IPS-11a (cell line): ENCODE data around the gene SLC22A23.

Experiments
- H3K4me3 ChIP-seq: one replicate; pipeline ENCODE4 v1.5.1; 2013; ENCODE audit warnings: low read depth, low read length, control low read depth

SLC22A23 gene

DNA sequence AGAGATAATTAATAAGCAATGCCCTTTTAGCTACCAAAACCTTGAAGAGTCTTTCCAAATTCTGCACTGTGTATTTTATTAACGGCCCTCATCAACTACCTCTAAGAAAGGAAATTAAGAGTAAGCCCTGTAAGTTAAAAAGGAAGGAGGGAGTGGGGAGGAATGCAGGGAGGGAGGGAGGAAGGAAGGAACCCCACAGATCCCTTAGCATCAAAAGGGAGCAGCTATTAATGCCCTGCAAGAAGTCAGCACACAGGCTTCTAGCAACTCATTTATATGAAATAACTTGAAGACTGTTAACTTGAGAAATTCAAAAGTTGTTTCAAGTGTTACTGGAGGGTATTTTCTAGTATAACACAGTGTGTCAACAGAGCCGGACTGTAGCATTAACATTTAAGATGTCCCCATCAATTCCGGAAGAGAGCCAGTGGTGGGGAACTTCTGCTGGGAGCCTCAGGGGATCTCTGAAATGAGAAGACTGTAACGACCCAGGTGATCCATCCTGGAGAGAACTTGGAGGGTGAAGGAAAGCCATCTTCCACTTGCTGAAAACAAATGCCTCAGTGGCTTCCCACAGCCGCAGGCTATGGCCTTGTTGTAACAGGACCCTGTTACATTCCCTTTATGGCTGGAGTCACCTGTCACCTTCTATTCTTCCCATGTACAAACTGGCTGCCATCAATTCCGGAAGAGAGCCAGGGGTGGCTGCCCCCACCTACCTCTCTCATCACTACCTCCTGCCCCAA lies 33.2 kb downstream of the SLC22A23 start:
- H3K4me3 ChIP-seq, result no peak overlapping the region

DNA sequence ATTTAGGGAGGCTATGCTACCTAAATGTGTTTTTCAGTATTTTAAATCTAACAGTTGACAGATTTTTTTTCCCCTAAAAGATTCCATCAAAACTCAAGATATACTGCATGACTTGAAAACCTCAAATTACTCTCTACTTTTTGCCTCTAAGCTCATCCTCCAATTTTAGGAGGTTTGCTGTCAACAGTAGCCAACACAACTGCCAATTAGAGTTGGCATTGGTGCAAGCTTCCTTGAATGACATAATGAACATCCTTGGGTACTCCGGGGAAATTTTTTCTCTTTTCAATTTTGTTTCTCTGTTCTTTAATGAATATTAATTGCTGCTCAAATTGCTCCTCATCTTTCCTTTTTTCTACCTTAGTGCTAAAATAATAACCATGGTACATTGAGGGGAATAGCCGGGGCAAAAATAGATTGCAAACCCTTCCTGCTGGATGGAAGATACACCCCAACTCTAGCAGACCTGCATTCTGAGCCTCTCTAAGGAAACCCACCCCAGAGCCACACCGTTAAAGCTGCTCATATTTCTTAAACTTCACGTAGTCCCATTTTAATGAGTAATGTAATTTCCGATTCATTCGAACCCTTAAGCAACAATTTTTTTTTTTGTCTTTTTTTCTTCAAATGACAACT lies 34.3 kb downstream of the SLC22A23 start:
- H3K4me3 ChIP-seq, result no peak overlapping the region

DNA sequence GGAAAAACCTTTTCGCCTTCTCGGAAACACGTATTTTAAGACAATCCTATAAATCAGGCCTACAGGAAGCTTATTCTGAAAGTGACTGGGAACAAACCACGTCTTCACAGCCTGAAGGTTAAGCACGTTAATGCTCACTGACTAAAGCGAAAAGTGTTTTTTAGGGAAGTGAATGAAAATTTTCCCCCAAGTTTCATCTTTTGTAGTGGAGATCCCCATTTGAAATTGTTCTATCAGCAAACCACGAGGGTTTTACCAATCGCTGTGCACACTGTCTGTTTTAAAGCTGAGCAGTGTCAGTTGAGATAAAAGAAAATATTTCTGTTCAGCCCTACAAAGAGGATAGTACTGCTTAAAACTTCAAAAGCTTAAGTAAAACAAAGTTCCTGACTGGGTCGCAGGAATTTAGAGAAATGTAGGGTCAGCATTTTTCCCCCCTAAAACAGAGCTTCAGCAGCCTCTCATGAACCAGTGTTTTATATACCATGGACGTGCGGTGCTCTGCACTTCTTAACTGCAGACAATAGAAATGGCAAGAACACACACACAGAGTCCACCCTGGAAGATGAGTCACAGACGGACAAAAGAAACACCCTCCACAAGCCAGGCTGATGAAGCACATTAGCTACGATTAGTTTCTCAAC lies 34.9 kb downstream of the SLC22A23 start:
- no peak overlapping the region for H3K4me3 ChIP-seq

DNA sequence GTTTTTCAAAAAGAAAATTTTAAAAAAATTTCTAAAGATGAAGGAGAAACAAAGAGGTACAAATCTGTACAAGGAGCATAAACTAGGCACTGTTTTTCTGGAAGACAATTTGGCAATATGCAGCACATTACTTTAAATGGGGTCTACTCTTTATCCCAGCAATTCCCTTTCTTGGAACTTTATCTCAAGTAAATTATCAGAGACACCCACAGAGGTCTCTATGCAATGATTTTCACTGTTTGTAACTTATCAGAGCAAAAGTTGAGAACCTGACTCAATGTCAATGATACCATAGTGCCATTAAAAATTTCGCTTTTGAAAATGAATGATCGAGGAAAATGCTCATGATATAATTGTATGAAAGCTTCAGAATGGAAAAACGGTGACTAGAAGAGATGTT lies 35.7 kb downstream of the SLC22A23 start:
- no peak overlapping the region for H3K4me3 ChIP-seq

DNA sequence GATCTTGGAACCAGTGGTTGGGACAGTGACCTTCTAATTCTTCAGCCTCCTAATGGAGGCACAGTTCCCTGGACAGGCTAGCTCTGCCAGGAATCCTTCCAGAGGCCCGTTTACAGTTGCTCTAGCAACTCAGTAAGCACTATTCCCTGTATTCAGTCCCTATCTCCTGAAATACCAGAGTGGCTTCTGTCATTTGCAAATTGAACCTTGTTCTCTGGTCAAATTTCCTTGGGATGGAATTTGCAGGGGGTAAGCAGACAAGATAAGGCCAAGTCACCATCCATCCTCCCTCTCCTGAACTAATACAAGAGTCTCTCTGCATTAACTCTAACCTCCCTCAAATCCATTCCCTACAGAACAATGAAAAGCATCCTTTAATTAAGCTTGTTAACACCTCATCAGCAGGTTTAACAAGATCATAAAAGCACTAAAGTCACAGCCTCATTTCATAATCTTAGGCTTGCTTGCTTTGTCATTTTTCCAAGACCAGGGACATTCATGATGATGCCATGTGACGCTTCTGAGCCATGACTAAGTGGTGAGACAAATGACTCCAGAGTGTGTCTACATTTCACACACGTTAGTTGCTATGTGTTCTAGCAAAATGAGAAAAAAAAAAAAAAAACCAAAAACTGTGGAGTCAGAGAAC lies 37.1 kb downstream of the SLC22A23 start:
- no peak overlapping the region for H3K4me3 ChIP-seq

DNA sequence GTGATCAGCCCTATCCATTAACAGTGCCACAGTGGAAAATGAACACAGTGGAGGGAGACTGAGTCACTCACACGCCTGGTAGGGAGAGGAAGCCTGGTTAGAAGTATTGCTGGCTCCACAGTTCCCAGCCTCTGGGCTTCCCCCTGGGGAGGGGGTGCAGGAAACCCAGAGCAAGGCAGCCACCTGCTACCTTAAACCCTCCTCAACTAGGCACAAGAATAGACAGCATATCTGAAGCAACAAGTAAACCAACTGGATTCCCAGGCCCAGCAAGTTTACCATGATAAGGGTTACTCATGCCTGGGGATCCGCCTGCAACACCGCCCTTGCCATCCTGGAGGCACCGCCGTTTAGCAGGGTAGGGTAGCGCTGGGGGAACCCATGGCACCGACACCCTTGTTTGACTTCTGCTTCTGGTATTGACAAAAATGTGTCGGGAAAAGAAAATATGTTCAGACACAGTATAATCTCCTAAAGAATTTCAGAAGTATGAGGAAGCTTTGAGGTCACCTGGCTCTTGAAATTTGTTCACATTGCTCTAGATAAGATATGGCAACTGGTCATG lies 38.3 kb downstream of the SLC22A23 start:
- no peak overlapping the region for H3K4me3 ChIP-seq

DNA sequence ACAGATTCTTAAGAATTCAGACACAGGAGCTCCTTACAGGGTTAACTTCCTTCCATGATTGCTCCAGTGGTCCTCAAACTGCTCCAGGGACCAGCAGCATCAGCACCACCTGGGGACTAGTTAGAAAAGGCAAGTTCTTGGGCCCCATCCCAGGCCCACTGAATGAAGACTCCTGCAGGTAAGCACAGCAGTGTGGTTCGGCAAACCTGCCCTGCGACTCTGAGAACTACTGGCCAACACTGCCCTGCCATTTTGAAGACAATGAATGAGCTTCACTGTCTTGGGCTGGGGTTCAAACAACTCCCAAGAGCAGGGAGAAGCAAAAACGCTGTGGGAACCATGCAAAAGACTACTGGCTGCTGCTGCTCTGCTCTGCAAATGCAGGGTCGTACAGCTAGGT lies 39.4 kb downstream of the SLC22A23 start:
- H3K4me3 ChIP-seq, result no peak overlapping the region

DNA sequence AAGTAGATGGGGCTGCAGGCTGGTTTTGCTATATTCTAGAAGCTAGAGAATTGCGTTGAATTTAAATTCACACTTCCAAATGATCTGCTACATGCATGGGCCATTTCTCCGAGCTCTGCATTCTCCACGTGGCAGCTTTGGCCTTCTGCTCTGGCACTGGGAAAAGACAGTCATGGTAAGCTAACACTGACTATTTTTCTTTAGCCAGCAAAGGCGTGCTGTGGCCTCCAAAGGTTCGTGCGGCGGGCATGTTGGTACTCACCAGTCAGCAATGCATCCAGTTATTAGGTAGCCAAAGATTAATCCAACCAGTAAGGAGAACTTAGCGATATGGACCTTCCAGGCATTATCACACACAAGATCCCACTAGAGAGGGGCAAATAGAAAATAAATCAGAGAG lies 41.4 kb downstream of the SLC22A23 start:
- H3K4me3 ChIP-seq, result no peak overlapping the region

DNA sequence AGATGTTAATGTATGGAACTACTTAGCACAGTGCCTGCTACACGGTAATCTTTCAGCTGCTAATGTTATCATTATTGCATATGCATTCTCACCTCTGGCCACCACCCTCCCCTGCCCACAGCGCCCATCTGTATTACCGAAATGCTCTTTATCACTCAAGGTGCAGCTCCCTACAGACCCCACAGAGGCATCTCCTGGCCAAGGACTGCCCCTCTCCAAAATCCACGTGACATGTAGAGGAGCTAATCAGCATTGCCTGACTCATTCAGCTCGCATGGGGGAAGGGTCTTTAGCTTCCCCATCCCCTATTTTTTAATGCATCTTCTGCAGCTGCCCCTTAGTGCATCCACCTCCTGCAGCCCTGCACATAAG lies 41.8 kb downstream of the SLC22A23 start:
- H3K4me3 ChIP-seq, result no peak overlapping the region

DNA sequence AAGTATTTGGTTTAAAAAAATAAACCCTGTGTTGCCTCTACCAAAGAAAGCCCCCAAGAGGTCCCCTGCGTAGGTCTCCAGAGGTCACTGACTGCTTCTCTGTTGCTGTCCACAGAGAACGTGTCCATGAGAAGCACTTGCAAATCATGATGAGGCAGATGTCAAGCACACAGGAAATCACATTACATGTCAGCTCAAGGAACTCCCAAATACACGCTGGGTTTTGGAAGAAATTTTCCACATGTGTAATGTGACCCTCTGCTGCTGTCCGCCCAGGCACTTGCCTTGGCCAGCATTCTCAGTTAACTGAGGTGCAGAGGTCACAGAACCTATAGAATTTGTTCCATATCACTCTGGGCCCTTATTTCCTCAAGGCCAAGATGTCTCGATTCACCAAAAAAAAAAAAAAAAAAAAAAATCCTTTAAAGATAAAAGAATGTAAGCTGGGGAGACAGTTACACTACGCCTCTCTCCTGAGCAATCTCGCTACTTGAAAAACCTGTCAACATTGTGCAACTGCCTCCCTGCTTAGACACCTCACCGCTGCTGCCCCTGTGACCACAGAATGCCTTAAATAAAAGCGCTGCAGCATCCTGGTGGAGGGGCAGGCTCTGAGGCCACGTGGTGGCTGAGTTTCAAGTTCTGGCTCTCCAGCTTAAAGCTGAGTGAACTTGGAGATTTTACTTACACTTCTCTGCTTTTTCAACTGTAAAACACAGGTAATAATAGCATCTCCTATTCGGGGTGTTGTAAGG lies 42.3 kb downstream of the SLC22A23 start:
- H3K4me3 ChIP-seq, result no peak overlapping the region

DNA sequence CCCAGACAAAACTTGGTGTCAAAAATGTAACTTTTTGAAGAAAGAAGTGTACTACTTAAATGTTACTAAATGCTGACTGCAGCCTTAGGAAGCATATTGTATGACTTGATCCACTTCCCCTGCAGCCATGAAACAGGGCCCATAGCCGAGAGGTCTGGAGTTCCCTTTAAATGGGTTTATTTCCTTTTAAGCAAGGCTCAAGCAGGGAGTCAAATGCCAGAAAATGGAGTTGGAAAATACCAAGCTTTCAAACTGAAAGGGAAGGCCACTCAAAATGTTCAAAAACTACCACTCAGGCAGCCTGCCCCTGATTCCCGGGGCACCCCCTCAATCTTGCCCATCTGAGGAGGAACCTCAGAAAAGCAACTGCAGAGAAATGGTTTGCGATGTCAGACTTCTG lies 43.3 kb downstream of the SLC22A23 start:
- H3K4me3 ChIP-seq, result no peak overlapping the region

DNA sequence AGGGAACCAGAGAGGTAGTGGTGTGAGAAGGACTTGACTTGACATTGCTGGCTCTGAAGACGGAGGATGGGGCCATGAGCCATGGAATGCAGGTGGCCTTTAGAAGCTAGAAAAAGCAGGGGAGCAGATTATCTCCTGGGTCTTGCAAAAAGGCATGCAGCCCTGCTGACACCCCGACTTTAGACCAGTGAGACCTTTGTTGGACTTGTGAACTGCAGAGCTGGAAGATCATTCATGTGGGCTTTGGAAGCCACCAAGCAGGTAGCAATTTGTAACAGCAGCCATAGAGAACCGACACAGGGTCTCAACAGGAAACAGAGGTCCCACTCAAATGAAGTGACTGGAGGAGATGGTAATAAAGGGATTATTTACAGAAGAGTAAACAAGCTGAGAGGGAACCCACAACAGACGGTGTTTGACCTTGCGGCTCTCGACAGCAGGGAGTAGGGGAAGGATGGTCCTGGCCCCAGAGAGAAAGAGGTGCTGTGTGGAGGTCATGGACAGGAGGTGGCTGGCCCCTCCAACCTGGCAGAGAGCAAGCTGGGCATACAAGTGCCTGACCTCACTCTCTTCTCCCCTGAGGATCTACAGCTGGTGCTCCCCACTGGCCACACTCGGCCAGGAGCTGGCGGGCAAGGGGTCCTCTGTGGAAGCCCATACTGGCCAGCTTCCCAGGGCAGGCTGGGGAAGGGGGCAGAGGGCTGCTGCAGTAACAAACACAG lies 43.9 kb downstream of the SLC22A23 start:
- no peak overlapping the region for H3K4me3 ChIP-seq

DNA sequence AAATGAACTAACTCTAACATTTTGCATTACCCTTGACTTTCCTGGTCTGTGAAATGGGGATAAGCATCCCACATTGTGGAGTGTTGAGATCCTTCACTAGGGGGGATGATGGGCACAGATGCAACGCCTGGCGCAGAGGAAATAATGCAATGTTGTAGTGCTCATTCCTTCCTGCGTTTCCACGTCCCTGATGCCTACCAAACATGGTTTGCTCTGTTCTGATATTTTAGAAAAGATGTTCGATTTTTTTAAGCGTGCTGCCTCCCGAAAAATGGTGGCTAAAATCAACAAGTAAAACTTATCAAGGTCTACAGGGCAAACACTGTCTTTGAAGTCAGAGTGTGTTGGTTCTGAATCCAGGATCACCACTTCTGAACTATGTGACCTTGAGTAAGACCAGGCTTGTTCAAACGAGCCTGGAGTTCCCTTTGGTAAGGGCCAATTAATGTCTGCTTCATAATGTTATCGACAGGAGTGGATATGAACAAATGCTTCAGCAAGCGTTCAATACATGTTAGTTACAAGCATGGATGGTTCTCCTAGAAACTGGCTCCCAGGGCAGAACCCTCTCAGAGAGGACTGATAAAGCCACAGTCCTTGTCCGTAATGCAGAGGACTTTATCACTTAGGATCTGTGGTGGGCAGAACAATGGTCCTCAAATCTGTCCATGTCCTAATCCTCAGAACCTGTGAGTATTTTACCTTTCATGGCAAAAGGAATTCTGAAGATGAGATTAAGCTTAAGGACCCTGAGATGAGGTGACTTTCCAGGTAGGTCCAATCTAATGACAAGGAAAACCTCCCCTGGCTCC lies 44.7 kb downstream of the SLC22A23 start:
- H3K4me3 ChIP-seq, result no peak overlapping the region

DNA sequence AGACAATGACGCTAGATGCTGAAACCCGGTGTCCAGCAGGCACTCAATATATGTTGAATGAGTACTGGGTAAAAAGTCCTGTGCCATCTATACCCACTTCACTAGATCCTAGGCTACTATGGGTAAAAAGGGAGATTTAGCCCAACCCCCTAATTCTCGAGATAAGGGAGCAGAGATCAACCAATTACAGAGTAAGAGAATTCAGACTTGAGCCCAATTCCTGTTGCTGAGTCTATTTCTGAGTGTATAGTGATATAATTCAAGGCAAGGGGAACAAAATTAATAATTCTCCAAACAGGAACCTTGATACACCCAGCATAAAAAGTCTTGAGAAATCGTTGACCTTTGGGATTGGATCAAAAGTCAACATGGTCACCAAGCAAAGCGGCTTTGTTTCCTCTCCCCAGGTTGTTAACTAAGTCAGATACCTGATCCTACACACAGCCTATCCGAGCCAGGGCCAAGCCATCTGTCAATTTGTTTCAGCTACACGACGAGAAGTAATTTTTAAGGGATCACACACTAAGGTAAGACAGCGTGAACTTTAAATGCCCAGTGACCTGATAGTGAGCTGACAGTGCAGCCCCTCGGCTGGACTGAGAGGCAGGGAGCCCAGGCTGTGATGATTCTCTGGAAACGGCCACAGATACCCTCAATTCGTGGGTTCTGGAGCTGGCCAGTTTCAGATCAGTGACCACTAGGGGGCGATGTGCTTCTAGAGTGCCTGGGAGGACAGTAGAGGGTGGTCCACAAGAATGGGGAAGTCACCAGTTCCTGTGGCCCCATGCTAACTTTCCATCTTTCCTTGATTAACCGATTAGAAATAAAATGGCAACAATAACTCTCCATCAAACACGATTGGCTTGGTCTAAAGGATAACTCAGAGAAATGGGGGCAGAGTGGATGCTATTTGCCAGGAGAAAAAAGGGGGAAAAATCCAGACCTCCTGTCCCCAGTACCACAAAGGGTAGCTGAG lies 46.2 kb downstream of the SLC22A23 start:
- H3K4me3 ChIP-seq, result no peak overlapping the region

DNA sequence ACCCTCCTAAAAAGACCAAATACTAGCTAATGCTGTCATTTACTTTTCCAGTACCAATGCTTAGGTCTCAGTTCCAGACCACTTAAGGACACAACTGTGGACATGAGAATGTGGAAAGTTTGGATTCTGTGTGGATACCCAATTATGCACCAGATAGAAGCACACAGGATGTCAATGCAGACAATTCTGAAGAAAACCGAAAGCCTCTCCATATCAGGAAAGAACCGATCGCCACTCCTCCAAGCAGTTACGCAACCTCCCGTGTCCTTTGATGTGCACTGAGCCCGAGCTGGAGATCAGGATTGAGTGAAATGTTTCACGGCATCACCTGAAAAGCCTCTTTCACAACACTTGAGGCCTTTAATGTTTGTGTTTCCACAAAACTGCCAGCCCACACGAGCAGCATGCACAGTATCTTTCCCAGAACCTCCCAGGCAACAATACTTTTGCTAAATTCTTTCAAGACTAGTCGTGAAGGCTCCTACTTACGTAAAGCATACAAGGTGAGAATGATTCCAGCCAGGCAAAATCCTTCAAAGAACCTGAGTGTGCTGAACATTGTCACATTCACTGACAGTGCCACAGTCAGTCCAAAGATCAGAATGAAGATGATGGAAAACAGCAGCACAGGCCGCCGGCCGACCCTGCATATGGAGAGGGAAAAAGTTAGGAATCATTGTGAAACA lies 47.0 kb downstream of the SLC22A23 start:
- no peak overlapping the region for H3K4me3 ChIP-seq

DNA sequence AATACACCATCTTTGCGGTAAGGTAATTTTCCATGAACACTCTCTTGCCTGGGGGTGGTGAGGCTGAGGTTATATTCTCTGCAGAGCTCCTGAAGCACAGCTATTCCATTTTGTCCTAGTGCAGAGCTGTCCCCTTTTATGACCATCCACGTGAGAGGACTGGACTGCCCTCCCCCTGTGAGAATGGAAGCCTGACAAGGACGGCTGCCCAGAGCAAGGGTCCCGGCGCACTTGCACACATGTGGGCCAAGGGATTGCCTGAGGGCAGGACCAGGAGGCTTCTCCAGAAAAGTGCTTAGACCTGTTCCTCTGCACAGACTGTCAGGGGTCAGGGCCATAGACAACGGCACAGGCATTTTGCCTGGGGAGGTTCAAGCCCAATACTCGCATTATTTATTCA lies 48.2 kb downstream of the SLC22A23 start:
- H3K4me3 ChIP-seq, result no peak overlapping the region

DNA sequence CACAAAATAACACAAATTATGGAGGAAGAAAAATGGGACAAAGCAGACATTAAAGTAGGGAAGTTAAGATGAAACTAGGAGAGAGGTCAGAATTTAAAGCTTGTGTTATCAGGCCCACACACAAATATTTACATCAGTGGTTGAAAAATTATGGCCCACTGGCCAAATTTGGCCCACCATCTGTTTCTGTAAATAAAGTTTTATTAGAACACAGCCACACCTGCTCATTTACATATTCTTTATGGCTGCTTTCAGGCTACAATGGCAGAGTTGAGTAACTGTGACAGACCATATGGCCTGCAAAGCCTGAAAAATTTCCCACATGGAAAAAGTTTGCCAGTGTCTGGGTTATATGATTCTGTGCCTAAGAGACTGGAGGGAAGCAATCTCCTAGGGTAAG lies 49.0 kb downstream of the SLC22A23 start:
- no peak overlapping the region for H3K4me3 ChIP-seq
